HCT116 (cell line): ENCODE data around the gene RPS24. TPM values are rescaled to one million over a fixed set of nuclear protein-coding genes. Genes with fewer than 3 reads are reported as not detected.

Source experiments
- ATAC-seq: fragments of 200-7000 bp; cut with Tn5 transposase; 2 replicates; pipeline ENCODE4 v1.9.1; 2020; ENCODE audit warnings: mild to moderate bottlenecking, moderate library complexity
- BruUV-seq: library from RNA; stranded (reverse); fragments of 400-500 nt; replicated peaks from 2 replicates; lab custom pipeline; 2021; lab: Mats Ljungman, UMichigan
- CTCF ChIA-PET: fragments of 300-600 bp; sonication (Branson Sonifier 250); formaldehyde crosslinking; loops from one replicate; lab custom pipeline; 2021; ENCODE audit warnings: antibody characterized with exemption; lab: Charles Lee
- POLR2A ChIA-PET: fragments of 300-600, 350-600 bp; sonication (Branson Sonifier 250); formaldehyde crosslinking; loops from one replicate; lab custom pipeline; 2021; ENCODE audit warnings: antibody characterized with exemption; lab: Charles Lee
- RAD21 ChIA-PET, 2 experiments: fragments of 300-600 bp; sonication (Branson Sonifier 250); formaldehyde crosslinking; loops; one replicate each; lab custom pipeline; 2023; ENCODE audit warnings: low total read pairs in 2 of 2; ENCODE audit not compliant: uncharacterized antibody in 2 of 2, unreplicated experiment in 2 of 2, low non-redundant PET in 1 of 2; lab: Charles Lee
- DNase-seq: peaks from one replicate; pipeline ENCODE4 v3.0.0-alpha.2; 2010; ENCODE audit warnings: low read depth, low spot score
- H2AFZ ChIP-seq: fragments of 200-600 bp; shearing (Covaris generic), sonication (generic); 2 replicates; pipeline ENCODE4 v1.6.1; 2017; ENCODE audit warnings: low read depth, mixed run types, mixed read lengths, antibody characterized with exemption, low read length; ENCODE audit not compliant: poor library complexity, severe bottlenecking
- H3K27ac ChIP-seq: 2 replicates; pipeline ENCODE4 v1.5.1; 2012; ENCODE audit warnings: low read depth, low read length
- H3K27me3 ChIP-seq: fragments of 200-600 bp; sonication (generic); 2 replicates; pipeline ENCODE4 v1.6.1; 2016; ENCODE audit warnings: mixed run types, low read length, mixed read lengths; ENCODE audit not compliant: insufficient read depth
- H3K36me3 ChIP-seq, 2 experiments: fragments of 200-500 bp in 1 of 2; fragments of 200-600 bp in 1 of 2; sonication (Bioruptor generic) in 1 of 2; sonication (generic) in 1 of 2; 2 replicates each; pipeline versions ENCODE4 v1.5.1 to v1.6.1; 2014 to 2016; ENCODE audit warnings: low read length in 2 of 2, inconsistent platforms in 1 of 2, mixed read lengths in 1 of 2, mixed run types in 1 of 2; ENCODE audit not compliant: insufficient read depth in 2 of 2, control insufficient read depth in 1 of 2
- H3K4me1 ChIP-seq, 2 experiments: fragments of 200-600 bp in 1 of 2; sonication (generic) in 1 of 2; 2 replicates each; pipeline versions ENCODE4 v1.5.1 to v1.6.1; 2012 to 2017; ENCODE audit warnings: low read length in 2 of 2, inconsistent platforms in 1 of 2, mild to moderate bottlenecking in 1 of 2, mixed read lengths in 1 of 2, mixed run types in 1 of 2, moderate library complexity in 1 of 2; ENCODE audit not compliant: insufficient read depth in 2 of 2, control insufficient read depth in 1 of 2
- H3K4me2 ChIP-seq: fragments of 200-600 bp; sonication (generic); 2 replicates; pipeline ENCODE4 v1.6.1; 2017; ENCODE audit warnings: mixed run types, low read length, mixed read lengths
- H3K4me3 ChIP-seq, 2 experiments: fragments of 200-600 bp in 1 of 2; sonication (generic) in 1 of 2; replicated peaks in 1 of 2; 2 replicates each; pipeline ENCODE4 v1.5.1; 2011 to 2016; ENCODE audit warnings: low read length in 2 of 2, control low read depth in 1 of 2, low read depth in 1 of 2, mild to moderate bottlenecking in 1 of 2, mixed read lengths in 1 of 2, mixed run types in 1 of 2
- H3K79me2 ChIP-seq: fragments of 200-600 bp; sonication (generic); 2 replicates; pipeline ENCODE4 v1.6.1; 2017; ENCODE audit warnings: mild to moderate bottlenecking, mixed run types, low read length, moderate library complexity, mixed read lengths; ENCODE audit not compliant: insufficient read depth
- H3K9ac ChIP-seq: fragments of 200-600 bp; sonication (generic); 2 replicates; pipeline ENCODE4 v1.6.1; 2016; ENCODE audit warnings: low read length, mixed read lengths
- H3K9me2 ChIP-seq: fragments of 200-600 bp; sonication (generic), shearing (Covaris generic); 2 replicates; pipeline ENCODE4 v1.6.1; 2017; ENCODE audit warnings: mixed run types, mild to moderate bottlenecking, moderate library complexity; ENCODE audit not compliant: insufficient read depth
- H3K9me3 ChIP-seq, 2 experiments: fragments of 200-500 bp in 1 of 2; fragments of 200-600 bp in 1 of 2; sonication (Bioruptor generic) in 1 of 2; sonication (generic) in 1 of 2; 2 replicates each; pipeline ENCODE4 v1.6.1; 2014 to 2017; ENCODE audit warnings: low read length in 2 of 2, mixed read lengths in 2 of 2, inconsistent platforms in 1 of 2, low read depth in 1 of 2, mild to moderate bottlenecking in 1 of 2, mixed run types in 1 of 2, moderate library complexity in 1 of 2; ENCODE audit not compliant: control insufficient read depth in 1 of 2, insufficient read depth in 1 of 2
- H4K20me1 ChIP-seq: fragments of 200-600 bp; sonication (generic), shearing (Covaris generic); 2 replicates; pipeline ENCODE4 v1.6.1; 2017; ENCODE audit warnings: mixed run types, mild to moderate bottlenecking, moderate library complexity; ENCODE audit not compliant: insufficient read depth
- ELF1 ChIP-seq: IDR thresholded peaks from 2 replicates; pipeline ENCODE4 v1.6.1; 2012; ENCODE audit warnings: low read depth, borderline replicate concordance
- EZH2 ChIP-seq: fragments of 200-600 bp; sonication (generic); IDR thresholded peaks from 2 replicates; pipeline ENCODE4 v1.6.1; 2017; ENCODE audit warnings: antibody characterized with exemption, mixed run types
- RAD21 ChIP-seq: IDR thresholded peaks from 2 replicates; pipeline ENCODE4 v1.6.1; 2012; ENCODE audit warnings: low read depth, mild to moderate bottlenecking
- SP1 ChIP-seq: IDR thresholded peaks from 2 replicates; pipeline ENCODE4 v1.6.1; 2012; ENCODE audit warnings: low read depth
- ZFX ChIP-seq: fragments of 450-650 bp; IDR thresholded peaks from 2 replicates; pipeline ENCODE4 v1.6.1; 2017
- intact Hi-C: fragments of 100-400 bp; cut with micrococcal nuclease; formaldehyde crosslinking; loops from 2 replicates; pipeline ENCODE4 v1.10.0; 2022
- total RNA-seq: library from RNA; stranded (reverse); gene quantifications from one replicate; pipeline ENCODE4 v1.2.1, GENCODE V29; 2021; ENCODE audit not compliant: unreplicated experiment
- TF ChIP-seq, protein P1 (sequence below), 3 experiments: fragments of 200-600 bp in 1 of 3; sonication (generic) in 1 of 3; IDR thresholded peaks in 2 of 3; conservative IDR thresholded peaks in 1 of 3; 2 replicates each; pipeline ENCODE4 v1.5.1; 2012 to 2017; ENCODE audit warnings: low read depth in 2 of 3, low read length in 2 of 3, antibody characterized with exemption in 1 of 3, borderline replicate concordance in 1 of 3, control low read depth in 1 of 3, mild to moderate bottlenecking in 1 of 3, mixed read lengths in 1 of 3, mixed run types in 1 of 3, moderate library complexity in 1 of 3; ENCODE audit not compliant: insufficient read depth in 1 of 3
- TF ChIP-seq, protein P2 (sequence below): IDR thresholded peaks from 2 replicates; pipeline ENCODE4 v1.6.1; 2012; ENCODE audit warnings: low read depth

The RPS24 gene
- total RNA-seq, 1 experiment from 2014 or later, result 1,764 TPM

DNA sequence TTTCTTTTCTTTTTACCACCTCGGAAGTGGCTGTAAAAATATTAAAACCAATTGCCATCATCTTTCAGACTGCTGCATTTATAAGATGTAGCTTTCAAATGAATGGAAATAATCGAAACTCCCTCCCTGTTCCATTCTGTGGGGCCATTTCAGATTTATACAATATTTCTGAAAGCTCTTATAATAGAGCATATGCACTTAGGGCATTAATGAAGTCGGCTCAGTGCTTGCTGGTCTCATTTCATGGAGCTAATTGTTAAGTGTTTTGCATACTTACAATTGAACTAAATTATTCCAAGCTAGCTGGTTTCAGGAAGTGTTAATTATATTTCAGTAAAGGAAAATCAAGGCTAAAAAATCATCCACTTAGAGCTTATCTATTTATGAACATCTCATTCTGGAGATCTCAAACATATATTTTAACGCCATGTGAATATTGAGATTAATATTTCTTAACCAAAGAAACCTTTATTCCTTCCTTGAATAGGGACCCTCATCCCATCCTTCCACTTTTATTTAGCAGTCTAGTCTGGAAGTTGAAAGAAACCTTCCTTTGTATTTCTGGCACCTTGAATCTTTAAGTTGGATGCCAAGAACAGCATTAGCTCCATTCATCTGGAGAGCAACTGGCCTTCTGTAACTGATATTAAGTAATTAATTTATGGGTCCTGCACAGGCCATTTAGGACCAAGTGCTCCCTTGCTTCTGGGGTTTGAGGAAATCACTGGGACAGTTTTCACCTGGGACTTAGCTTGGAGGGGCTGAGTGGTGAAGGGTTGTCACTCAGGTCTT, 45.1 kb downstream of the RPS24 start:
- Histone ChIP-seq H3K9ac (no peak overlapping the region), H3K79me2 (no peaks in the 10 kb centered on the region), H3K9me2 (no peaks in the 10 kb centered on the region), H3K36me3 (no peaks in the 10 kb centered on the region), H3K27me3 (peaks cover 7% of the 10 kb centered on the region; the same call in 1 of the 2 replicates), H3K4me2 (no peak overlapping the region), H3K4me3 (no peak overlapping the region), H3K9me3 (no peaks in the 10 kb centered on the region), H3K4me1 (no peaks in the 10 kb centered on the region), H4K20me1 (no peaks in the 10 kb centered on the region), H2AFZ (no peak overlapping the region), H3K27ac (no peak overlapping the region)
- intact Hi-C loops, result no loop called here
- RAD21 ChIA-PET, result no interaction called here
- BruUV-seq, result no TSS peak
- ATAC-seq, result no peak
- DNase-seq, result no peak
- CTCF ChIA-PET, result no interaction called here
- TF ChIP-seq SP1 (no peak), ELF1 (no peak), EZH2 (no peak), RAD21 (no peak), ZFX (no peak)
- TF ChIP-seq, protein P1, sequence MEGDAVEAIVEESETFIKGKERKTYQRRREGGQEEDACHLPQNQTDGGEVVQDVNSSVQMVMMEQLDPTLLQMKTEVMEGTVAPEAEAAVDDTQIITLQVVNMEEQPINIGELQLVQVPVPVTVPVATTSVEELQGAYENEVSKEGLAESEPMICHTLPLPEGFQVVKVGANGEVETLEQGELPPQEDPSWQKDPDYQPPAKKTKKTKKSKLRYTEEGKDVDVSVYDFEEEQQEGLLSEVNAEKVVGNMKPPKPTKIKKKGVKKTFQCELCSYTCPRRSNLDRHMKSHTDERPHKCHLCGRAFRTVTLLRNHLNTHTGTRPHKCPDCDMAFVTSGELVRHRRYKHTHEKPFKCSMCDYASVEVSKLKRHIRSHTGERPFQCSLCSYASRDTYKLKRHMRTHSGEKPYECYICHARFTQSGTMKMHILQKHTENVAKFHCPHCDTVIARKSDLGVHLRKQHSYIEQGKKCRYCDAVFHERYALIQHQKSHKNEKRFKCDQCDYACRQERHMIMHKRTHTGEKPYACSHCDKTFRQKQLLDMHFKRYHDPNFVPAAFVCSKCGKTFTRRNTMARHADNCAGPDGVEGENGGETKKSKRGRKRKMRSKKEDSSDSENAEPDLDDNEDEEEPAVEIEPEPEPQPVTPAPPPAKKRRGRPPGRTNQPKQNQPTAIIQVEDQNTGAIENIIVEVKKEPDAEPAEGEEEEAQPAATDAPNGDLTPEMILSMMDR (IDR thresholded peaks at IDR 0.05 in 2 of 3, conservative IDR thresholded peaks at IDR 0.05 in 1 of 3; ENCODE audit: borderline replicate concordance in 1 of 3, insufficient read depth in 1 of 3, low read depth in 2 of 3, low read length in 2 of 3), result no peak
- TF ChIP-seq, protein P2, sequence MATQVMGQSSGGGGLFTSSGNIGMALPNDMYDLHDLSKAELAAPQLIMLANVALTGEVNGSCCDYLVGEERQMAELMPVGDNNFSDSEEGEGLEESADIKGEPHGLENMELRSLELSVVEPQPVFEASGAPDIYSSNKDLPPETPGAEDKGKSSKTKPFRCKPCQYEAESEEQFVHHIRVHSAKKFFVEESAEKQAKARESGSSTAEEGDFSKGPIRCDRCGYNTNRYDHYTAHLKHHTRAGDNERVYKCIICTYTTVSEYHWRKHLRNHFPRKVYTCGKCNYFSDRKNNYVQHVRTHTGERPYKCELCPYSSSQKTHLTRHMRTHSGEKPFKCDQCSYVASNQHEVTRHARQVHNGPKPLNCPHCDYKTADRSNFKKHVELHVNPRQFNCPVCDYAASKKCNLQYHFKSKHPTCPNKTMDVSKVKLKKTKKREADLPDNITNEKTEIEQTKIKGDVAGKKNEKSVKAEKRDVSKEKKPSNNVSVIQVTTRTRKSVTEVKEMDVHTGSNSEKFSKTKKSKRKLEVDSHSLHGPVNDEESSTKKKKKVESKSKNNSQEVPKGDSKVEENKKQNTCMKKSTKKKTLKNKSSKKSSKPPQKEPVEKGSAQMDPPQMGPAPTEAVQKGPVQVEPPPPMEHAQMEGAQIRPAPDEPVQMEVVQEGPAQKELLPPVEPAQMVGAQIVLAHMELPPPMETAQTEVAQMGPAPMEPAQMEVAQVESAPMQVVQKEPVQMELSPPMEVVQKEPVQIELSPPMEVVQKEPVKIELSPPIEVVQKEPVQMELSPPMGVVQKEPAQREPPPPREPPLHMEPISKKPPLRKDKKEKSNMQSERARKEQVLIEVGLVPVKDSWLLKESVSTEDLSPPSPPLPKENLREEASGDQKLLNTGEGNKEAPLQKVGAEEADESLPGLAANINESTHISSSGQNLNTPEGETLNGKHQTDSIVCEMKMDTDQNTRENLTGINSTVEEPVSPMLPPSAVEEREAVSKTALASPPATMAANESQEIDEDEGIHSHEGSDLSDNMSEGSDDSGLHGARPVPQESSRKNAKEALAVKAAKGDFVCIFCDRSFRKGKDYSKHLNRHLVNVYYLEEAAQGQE, result no peak
- POLR2A ChIA-PET, result no interaction called here
